NCI-H748 treated with DMSO at 0.1 percent for 48 hours (cell line): ENCODE results near the gene NTRK3.

Experiments used
- DNase-seq: peaks from one replicate; lab custom pipeline; 2025; lab: John Stamatoyannopoulos, UW

The NTRK3 gene

DNA sequence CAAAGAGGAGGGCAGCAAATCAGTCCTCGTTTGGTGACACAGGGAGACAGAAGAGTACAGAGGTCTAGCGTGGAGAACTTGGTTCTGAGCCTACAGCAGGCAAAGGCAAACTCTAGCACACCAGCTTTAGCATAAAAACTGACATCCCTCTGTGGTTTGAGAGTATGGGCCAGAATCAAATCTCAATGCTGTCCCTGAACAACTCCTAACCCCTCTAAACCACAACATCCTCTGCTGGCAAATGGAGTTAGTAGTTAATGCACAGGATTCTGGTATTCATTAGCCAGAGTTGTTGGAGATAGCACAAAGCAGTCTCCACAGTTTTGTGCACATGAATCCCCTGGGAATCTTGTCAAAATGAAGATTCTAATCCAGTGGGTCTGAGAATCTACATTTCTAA lies 315.8 kb downstream of the NTRK3 start:
- DNase-seq, result no peak

- DNase-seq, result no peak
These were observed 316.6 kb downstream of the NTRK3 start for GRCh38 chr15:87939848-87940457.

- no peak for DNase-seq
These were observed 318.5 kb downstream of the NTRK3 start for GRCh38 chr15:87938031-87938430.

GRCh38 chr15:87935583-87935982 lies 321.0 kb downstream of the NTRK3 start:
- no peak for DNase-seq

- no peak for DNase-seq
These were observed 325.0 kb downstream of the NTRK3 start for GRCh38 chr15:87931584-87931983.

GRCh38 chr15:87930457-87930856 lies 326.1 kb downstream of the NTRK3 start:
- DNase-seq, result no peak

GRCh38 chr15:87929841-87930240 lies 326.7 kb downstream of the NTRK3 start:
- DNase-seq, result no peak

DNA sequence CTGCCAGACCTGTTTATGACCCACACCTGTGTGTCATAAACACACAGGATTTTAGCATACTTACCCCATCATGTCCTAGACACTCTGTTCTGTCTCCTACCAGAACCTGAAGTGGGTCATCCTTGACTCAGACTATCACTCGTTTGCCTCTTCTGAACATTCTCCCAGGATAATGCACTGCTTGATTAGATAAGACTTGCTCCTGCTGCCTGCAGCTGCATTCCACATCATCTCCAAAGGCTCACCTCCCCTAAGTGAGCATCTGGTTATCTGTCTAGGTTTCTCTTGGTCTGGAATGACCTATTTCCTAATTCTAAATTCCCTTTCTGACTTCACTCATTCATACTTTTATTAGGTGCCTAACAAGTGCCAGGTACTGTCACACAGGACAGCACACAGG lies 332.1 kb downstream of the NTRK3 start:
- no peak for DNase-seq

DNA sequence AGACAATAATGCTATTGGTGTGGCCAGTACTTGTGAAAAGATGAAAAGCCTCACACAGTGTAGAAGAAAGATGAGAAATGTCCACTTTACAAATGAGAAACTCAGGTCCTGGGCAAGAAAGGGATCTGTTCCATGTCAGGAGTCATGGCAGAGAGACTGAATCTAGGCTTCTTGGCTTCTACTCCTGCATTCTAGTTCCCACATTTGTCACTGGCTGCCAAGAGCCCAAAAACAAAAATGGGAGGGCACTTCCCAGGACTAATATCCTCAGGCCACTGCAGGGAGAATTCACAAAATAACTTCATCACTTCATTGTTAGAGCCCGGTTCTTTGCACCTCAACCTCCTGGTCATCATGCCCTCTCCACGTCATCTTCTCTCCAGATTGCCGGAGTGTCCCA lies 337.5 kb downstream of the NTRK3 start:
- DNase-seq, result no peak

DNA sequence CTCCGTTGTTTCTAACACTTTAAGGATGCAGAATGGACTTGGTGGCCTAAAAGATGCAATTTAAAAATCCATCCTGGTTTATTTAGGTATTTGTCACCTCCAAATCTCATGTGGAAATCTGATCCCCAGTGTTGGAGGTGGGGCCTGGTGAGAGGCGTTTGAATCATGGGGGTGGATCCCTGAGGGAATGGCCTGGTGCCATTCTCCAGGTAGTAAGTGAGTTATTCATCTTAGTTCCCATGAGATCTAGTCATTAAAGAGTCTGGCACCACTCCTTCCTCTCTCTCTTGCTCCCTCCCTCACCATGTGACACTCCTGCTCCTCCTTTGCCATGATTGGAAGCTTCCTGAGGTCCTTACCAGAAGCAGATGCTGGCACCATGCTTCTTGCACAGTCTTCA lies 339.1 kb downstream of the NTRK3 start:
- DNase-seq, result no peak

- DNase-seq, result no peak
These were observed 340.3 kb downstream of the NTRK3 start for GRCh38 chr15:87916208-87916607.

DNA sequence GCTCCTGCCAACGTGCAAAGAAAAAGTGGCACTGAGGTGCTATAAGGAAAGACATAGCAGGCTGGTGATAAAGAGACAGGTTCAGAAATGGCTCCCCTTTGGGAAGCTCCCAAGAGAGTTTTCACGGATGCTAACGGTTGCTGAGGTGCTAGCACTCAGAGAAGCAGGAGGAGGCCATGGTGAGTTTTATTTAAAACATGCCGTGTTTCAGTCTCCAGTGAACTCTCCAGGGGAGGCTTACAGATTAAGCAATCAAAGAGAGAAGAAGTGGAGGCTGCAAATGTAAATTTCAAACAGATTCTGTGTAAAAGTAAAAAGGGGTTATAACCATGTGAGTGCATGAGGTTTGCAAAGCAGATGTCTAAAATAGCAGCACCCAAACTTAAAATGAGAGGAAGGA lies 346.2 kb downstream of the NTRK3 start:
- DNase-seq, result no peak

DNA sequence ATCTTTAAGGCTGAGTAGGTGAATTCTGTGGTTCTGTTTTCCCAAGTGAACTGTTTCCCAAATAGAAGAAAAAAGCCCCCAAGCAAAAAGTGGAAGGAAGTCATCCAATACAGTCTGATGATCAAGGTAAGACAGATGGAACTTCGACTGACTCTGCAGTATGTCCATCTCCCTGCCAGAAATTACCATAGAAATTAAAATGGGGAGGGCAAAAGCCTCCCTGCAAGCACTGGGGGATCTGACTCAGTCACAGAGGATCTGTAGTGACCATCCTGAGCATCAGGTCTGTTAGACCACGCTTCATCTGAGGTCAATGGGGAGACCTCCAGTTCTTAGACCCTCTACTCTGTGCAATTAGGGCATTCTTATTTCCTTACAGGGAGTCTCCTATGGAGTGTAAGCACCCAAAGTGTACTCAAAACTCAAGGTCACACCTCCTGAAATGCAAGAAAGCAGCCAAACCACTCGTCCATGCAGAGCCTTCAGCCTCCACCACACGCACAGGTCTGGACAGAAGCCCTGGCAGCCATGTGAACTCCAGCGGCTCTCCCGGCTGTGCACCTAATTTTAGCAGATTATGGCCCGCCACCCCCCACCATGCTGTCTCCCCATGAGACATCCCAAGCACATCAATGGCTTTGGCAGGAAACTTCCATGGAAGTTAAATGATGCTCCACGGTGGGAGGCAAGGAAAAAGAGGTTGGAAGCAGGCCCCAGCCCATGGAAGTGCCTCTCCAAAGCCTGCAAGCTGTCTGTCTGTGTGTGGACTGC lies 348.7 kb downstream of the NTRK3 start:
- no peak for DNase-seq

DNA sequence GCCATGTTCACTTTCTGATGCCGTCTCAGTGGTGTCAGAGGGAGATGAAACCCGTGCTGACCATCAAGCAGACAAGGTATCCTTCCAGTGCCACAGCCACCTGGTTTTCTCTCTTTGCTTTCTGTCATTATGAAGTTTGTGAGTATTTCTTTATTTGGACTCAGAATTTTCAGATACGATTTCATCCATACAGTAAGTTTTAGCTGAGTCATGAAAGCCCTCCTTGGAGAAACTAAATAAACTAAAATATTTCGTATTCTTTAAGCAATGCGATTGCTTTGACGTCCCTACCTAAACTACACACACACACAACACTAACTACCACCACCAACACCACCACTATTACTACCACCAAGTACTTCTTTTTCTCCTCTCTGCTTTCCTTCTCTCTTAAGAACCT lies 350.1 kb downstream of the NTRK3 start:
- DNase-seq, result no peak

- DNase-seq, result no peak
These were observed 353.6 kb downstream of the NTRK3 start for GRCh38 chr15:87902772-87903426.

DNA sequence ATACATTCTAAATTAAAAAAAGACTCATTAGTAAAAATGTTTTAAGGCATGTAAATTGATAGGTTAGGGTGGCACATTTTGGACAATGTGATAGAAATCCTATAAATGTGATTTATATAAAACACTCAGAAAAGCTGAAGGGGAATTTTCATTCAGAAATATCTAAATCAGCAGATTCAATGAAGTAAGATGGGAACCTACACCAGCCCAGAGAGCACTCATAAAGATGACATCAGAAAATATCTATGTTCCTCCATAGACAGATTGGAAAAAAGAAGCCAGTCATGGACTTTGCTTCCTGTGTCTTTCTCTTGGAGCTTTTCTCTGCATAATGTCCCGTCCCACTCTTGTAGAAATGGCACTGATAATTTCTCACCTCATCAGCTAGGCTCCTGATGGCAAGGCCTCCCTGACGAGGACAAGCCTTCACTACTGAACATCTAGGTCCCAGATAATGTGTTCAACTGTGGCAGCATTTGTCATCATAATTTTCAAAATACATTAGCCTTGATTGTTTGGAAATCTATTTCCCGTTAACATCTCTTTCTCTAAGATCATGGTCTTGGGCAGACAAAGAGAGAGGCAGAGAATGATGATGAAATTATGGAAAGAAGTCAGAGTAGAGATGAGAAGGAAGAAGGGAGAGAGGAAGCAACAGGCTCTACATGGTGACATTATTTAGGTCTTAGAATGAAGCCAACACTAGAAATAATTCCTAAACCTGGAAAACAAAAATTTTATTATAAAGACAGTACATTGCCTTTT lies 354.4 kb downstream of the NTRK3 start:
- DNase-seq, result no peak

- DNase-seq, result no peak
These were observed 355.5 kb downstream of the NTRK3 start for GRCh38 chr15:87901008-87901407.

- DNase-seq, result no peak
These were observed 359.6 kb downstream of the NTRK3 start for GRCh38 chr15:87896936-87897335.

DNA sequence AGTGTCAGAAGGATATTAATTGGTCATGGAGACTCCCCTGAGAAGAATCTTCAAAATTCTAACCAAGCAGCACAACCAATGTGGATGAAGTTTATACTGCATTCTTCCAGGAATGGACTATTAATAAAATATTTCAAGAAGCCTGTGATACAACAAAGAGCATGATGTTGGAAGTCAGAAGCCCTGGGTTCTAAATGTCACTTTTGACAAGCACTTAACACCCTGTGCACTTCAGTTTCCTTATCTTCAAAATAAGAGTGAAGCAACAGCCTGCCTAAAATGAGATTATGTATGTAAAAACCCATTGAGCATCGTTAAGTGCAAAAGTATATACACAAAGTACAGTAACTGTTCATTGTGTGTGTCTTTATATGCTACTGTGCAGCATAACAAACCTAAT lies 369.4 kb downstream of the NTRK3 start:
- no peak for DNase-seq

- DNase-seq, result no peak
These were observed 375.5 kb downstream of the NTRK3 start for GRCh38 chr15:87881026-87881425.

DNA sequence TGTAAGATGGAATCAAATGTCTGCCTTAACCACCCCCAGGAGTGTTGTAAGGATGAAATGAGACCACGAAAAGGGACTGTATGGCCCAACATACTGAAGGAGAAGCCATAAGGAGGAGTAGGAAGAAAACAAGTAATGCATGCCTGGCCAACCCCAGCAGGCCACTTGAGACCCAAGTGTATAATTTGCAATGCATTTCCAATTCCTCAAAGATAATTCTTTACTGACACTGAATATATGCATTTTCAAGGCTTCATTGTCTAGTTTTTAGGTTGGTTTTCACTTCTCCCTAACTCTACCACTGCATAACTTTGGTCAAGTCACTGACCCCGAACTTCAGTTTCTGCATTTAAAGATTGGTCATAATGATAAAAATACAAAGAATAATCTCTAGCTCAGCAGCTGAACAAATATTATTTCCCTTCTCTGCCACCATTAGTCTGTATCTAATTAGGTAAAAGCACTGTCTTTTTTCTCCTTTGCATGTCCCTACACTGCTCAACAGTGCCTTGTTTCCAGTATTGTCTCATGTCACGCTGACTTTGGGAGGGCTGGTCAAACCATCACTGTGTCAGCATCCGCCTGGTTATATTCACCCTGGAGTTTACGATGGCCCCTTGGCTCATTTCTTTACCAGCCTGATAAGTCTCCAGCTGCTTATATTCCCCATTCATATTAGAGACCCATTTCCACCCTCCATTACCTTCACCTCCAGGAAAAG lies 378.6 kb downstream of the NTRK3 start:
- no peak for DNase-seq
